A549 treated with ZK216348 at 1 μM for 4 hours (cell line): ENCODE measurements around the gene CCDC18. TPM values are rescaled to one million over a fixed set of nuclear protein-coding genes. Genes with fewer than 3 reads are reported as not detected.

Experiments used
- total RNA-seq: library from RNA; stranded (reverse); fragments of 200-300 nt; extraction: Qiagen RNA extraction; gene quantifications from 5 replicates; pipeline ENCODE4 v1.2.3, GENCODE V29; 2022; ENCODE audit warnings: low read depth

CCDC18 gene, protein sequence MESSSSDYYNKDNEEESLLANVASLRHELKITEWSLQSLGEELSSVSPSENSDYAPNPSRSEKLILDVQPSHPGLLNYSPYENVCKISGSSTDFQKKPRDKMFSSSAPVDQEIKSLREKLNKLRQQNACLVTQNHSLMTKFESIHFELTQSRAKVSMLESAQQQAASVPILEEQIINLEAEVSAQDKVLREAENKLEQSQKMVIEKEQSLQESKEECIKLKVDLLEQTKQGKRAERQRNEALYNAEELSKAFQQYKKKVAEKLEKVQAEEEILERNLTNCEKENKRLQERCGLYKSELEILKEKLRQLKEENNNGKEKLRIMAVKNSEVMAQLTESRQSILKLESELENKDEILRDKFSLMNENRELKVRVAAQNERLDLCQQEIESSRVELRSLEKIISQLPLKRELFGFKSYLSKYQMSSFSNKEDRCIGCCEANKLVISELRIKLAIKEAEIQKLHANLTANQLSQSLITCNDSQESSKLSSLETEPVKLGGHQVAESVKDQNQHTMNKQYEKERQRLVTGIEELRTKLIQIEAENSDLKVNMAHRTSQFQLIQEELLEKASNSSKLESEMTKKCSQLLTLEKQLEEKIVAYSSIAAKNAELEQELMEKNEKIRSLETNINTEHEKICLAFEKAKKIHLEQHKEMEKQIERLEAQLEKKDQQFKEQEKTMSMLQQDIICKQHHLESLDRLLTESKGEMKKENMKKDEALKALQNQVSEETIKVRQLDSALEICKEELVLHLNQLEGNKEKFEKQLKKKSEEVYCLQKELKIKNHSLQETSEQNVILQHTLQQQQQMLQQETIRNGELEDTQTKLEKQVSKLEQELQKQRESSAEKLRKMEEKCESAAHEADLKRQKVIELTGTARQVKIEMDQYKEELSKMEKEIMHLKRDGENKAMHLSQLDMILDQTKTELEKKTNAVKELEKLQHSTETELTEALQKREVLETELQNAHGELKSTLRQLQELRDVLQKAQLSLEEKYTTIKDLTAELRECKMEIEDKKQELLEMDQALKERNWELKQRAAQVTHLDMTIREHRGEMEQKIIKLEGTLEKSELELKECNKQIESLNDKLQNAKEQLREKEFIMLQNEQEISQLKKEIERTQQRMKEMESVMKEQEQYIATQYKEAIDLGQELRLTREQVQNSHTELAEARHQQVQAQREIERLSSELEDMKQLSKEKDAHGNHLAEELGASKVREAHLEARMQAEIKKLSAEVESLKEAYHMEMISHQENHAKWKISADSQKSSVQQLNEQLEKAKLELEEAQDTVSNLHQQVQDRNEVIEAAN (N-terminal part only)
- total RNA-seq: 4.2 to 8.7 TPM (median 4.5 TPM) in 5 replicates

DNA sequence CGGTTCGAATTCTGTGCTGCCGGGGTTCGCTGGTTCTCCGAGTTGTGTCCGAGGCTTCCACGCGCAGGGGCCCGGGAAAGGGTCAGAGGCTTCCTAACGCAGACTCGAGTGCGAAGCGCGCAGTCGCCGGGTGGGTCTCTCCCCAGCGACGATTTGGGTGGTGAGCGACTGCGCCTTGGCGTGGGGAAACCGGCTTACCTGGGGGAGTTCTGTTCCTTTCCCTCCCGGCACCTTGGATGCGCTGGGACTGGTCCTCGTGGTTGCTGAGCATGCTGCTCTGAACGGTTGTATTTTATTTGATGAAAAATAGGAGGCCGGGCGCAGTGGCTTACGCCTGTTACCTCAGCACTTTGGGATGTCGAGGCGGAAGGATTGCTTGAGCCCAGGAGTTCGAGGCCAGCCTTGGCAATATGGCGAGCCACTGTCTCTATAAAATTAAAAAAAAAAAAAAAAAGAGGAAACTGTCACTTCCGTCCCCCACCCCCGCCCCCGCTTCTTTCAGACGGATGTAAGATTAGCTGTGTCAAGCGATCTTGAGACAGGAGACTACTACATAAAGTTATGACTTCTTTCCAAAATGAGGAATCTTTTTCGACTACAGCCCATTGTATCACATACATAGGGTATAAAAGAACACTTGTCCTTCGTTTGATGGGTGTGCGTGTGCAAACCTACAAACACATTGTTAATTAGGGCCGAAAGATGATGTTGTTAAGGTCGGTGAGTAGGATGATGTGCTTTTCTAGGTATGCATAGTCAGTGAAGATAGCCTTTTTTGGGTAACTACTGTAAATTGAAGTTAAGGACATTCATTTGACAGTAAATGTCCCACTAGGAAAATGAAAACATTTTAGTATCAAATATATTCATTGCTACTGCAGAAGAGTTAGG lies at the start of gene CCDC18:
Gene CCDC18 (plus strand): TSS at position 2 of the 891 bp plus-strand sequence. CDS start 2,638 bp downstream, outside the sequence.

DNA sequence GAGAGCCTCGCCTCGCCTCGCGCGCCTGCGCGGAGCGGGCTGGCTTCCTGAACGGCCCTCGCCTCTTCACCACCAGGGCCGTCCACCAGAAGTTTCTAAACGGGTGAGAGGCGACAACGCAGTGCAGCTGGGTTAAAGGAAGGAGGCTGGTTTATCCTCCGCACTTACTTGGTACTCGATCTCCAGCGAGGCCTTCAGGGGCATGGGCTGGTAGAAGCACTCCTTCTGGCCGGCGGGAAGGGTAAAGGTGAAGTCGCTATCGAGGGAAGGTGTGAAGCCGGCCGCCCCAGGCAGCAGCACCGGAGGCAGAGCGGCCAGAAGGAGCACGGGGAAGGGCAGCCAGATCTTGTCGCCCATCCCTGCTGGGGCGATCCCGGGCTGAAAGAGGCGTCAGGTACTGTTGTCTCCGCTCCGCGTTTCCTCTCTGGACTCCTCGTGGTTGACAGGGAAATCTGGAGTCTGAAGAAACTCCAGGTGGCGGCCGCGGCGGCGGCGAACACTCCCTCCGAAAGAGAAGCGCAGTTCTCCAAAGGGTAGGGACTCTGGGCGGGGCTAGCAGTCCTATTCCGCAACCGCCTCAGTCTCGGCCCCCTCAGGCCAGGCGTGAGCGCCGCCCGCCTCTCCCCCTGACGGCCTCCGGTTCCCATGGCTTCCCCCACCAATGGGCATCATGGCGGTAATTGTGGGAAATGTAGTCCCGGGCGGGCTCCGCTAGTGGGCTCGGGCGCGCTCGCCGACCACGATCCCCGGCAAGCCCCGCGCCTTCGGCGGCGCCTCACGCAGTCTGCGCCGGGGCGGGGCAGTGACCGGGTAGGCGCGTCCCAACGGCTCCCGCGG lies 420 bp upstream of the CCDC18 start, which contains the start of gene TMED5:
Gene TMED5 (minus strand): TSS at position 528 of the 837 bp plus-strand sequence. CDS start 171 bp downstream, at position 357.

Other genes starting within 250 kb of the CCDC18 start
- gene DIPK1A, start 219.3 kb upstream of the CCDC18 start, total RNA-seq: 5.3 to 9.5 TPM (median 8.8 TPM) in 5 replicates
- gene MTF2, start 101.4 kb upstream of the CCDC18 start, total RNA-seq: 10.5 to 15.3 TPM (median 12.5 TPM) in 5 replicates
- gene TMED5, start 311 bp upstream of the CCDC18 start, total RNA-seq: 18.0 to 38.8 TPM (median 33.1 TPM) in 5 replicates
- gene DR1, start 165.2 kb downstream of the CCDC18 start, total RNA-seq: 26.7 to 41.8 TPM (median 33.9 TPM) in 5 replicates